Activated CD4-positive, alpha-beta T cell treated with anti-CD3 and anti-CD28 coated beads, Interleukin-2, amount 50 U/mL, for 48 hours (primary cell): ENCODE results near the gene DLX1.
"Not testable (repeated sequence)": the region's sequence is repeated elsewhere in the genome, so short reads cannot be mapped to it uniquely, and the experiment has no call there.

Experiments used
- DNase-seq, 2 experiments: peaks; one replicate each; pipeline ENCODE4 v3.0.0-alpha.2; 2020

Gene DLX1

DNA sequence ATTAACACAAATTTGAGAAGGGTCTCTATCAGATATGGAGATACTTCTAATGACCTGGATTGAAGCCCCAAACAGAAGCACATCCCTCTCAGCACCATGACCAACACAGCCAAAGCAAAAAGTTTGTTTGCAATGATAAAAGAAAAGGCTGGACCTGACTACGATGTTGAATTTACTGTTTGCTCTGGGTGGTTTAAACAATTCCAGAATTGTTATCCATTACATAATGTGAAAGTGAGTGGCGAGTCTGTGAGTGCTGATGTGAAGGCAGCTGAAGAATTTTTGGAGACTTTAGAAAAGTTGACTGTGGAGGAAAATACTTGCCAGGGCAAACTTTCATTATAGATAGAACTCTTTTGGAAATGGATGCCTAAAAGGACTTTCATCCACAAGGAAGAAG lies 34.8 kb downstream of the DLX1 start:
- DNase-seq = no peak

DNA sequence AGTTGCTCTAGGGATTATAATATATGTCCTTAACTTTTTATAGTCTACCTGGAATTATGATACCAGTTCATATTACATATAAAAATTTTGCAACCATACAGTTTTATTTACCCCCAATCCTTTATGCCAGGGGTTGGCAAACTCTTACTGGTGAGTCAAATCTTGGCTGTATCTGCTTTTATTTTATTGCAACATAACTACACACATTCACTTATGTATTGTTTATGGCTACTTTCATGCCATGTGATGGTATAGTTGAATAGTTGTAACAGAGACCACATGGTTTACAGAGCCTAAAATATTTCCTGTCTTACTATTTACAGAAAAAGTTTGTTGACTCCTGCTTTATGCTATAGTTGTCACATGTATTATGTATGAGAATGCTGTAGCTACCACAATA lies 43.2 kb downstream of the DLX1 start:
- no peak for DNase-seq

DNA sequence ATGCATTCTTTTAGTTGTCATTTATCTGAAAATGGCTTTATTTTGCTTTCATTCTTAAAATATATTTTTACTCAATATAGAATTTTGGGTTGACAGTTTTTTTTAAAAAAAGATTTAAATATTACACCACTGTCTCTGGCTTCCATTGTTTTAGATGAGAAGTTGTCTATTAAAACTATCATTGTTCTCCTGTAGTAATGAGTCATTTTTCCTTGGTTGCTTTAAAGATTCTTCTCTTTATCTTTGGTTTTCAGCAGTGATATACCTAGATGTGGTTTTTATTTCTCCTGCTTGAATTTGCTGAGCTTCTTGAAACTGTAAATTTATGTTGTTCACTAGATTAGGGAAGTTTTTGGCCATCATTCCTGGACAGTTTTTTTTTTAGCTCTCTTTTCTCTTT lies 44.1 kb downstream of the DLX1 start:
- DNase-seq = no peak

- DNase-seq = no peak
These were observed 46.6 kb downstream of the DLX1 start for GRCh38 chr2:172131713-172132555.

- DNase-seq = no peak
These were observed 49.0 kb downstream of the DLX1 start for GRCh38 chr2:172134270-172134669.

- no peak for DNase-seq
These were observed 50.1 kb downstream of the DLX1 start for GRCh38 chr2:172135446-172135845.

DNA sequence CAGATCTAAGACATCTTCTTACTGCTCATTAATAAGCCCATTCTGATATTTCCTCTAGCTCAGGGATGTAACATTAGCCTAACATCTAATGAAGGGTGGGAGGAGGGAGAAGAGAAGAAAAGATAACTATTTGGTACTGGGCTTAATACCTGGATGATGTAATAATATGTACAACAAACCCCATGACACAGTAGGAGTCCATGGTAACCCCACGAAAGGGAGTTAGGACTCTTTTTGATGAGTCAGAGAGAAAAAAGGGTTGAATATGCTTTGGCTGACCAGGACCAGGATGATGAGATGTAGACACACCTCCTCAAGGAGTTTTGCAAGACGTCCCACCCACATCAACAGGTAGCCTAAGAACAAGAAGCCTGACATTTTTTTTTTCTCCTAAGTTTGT lies 51.8 kb downstream of the DLX1 start:
- no peak for DNase-seq

DNA sequence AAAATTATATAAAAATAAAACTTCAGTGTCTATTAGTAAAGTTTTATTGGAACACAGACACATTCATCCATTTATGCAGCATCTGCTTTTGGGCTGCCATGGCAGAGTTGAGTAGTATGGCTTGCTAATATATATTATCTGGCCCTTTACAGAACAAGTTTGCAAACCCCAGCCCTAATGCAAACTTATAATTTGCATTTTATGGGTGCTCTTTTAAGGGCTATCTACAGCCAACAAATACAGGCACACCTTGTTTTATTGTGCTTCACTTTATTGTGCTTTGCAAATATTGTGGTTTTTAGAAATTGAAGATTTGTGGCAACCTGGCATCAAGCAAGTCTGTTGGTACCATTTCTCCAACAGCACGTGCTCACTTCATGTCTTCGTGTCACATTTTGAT lies 52.6 kb downstream of the DLX1 start:
- no peak for DNase-seq

- not testable (repeated sequence) for DNase-seq
These were observed 53.4 kb downstream of the DLX1 start for GRCh38 chr2:172138727-172139126.
